Right kidney (tissue), 1 donor: Measurements from ENCODE around the gene PRC1.

Experiments used
- DNase-seq: peaks from one replicate; pipeline ENCODE4 v3.0.0-alpha.2; 2016

The PRC1 gene

GRCh38 chr15:90990446-90990845 lies 3.9 kb downstream of the PRC1 start:
- DNase-seq = no peak

GRCh38 chr15:90989040-90989768 lies 5.1 kb downstream of the PRC1 start:
- DNase-seq = no peak

GRCh38 chr15:90988296-90988695 lies 6.0 kb downstream of the PRC1 start:
- no peak for DNase-seq

- DNase-seq = no peak
These were observed 6.7 kb downstream of the PRC1 start for GRCh38 chr15:90987561-90988141.

GRCh38 chr15:90986790-90987507 lies 7.4 kb downstream of the PRC1 start:
- DNase-seq = no peak

GRCh38 chr15:90982135-90982534 lies 12.2 kb downstream of the PRC1 start:
- no peak for DNase-seq

GRCh38 chr15:90981681-90982080 lies 12.7 kb downstream of the PRC1 start:
- DNase-seq = no peak

GRCh38 chr15:90979582-90979981 lies 14.8 kb downstream of the PRC1 start:
- DNase-seq = no peak

GRCh38 chr15:90974216-90974615 lies 20.1 kb downstream of the PRC1 start:
- no peak for DNase-seq

- DNase-seq = no peak
These were observed 22.2 kb downstream of the PRC1 start for GRCh38 chr15:90972133-90972532.

GRCh38 chr15:90970274-90970673 lies 24.1 kb downstream of the PRC1 start:
- DNase-seq = no peak

GRCh38 chr15:90968434-90968833 lies 25.9 kb downstream of the PRC1 start:
- no peak for DNase-seq

- no peak for DNase-seq
These were observed 27.1 kb downstream of the PRC1 start for GRCh38 chr15:90967206-90967605.

GRCh38 chr15:90966262-90966661 lies 28.1 kb downstream of the PRC1 start:
- no peak for DNase-seq

GRCh38 chr15:90962021-90962420 lies 32.3 kb downstream of the PRC1 start:
- DNase-seq = no peak

GRCh38 chr15:90960298-90961091 lies 33.8 kb downstream of the PRC1 start:
- DNase-seq = no peak

GRCh38 chr15:90959894-90960293 lies 34.4 kb downstream of the PRC1 start:
- DNase-seq = no peak

- DNase-seq = no peak
These were observed 35.2 kb downstream of the PRC1 start for GRCh38 chr15:90959028-90959595.

- no peak for DNase-seq
These were observed 36.5 kb downstream of the PRC1 start for GRCh38 chr15:90957791-90958190.

GRCh38 chr15:90957031-90957790 lies 37.1 kb downstream of the PRC1 start:
- DNase-seq = peak; percentile 81

GRCh38 chr15:90956274-90957030 lies 37.9 kb downstream of the PRC1 start:
- peak; percentile 88 for DNase-seq
